Colonic mucosa (tissue), 4 donors: Measurements from ENCODE around the gene EPHA8. TPM values are rescaled to one million over a fixed set of nuclear protein-coding genes. Genes with fewer than 3 reads are reported as not detected.

Source experiments
- DNase-seq: peaks from one replicate; pipeline ENCODE4 v3.0.0-alpha.2; 2020
- H3K27ac ChIP-seq: fragments of 200-600 bp; one replicate; pipeline ENCODE4 v1.8.0; 2021
- H3K27me3 ChIP-seq: fragments of 200-600 bp; one replicate; pipeline ENCODE4 v1.8.0; 2021
- H3K36me3 ChIP-seq: fragments of 200-600 bp; one replicate; pipeline ENCODE4 v1.8.0; 2021
- H3K4me1 ChIP-seq: fragments of 200-600 bp; one replicate; pipeline ENCODE4 v1.8.0; 2021; ENCODE audit warnings: mild to moderate bottlenecking
- H3K4me3 ChIP-seq: fragments of 200-600 bp; one replicate; pipeline ENCODE4 v1.8.0; 2021
- H3K9ac ChIP-seq, 2 donors: one replicate each; pipeline ENCODE4 v1.7.0; 2013; ENCODE audit warnings: control low read depth in 2 of 2, low read depth in 2 of 2, low read length in 2 of 2
- H3K9me3 ChIP-seq: fragments of 200-600 bp; one replicate; pipeline ENCODE4 v1.8.0; 2021
- intact Hi-C: fragments of 100-400 bp; cut with DNase I; formaldehyde crosslinking; loops from one replicate; pipeline ENCODE4 v1.14.1; 2022
- total RNA-seq, 2 donors: library from RNA; stranded (reverse); fragmentation: NEBNext Ultra II Directional in 1 of 2; extraction: Animal tissue kit (Norgen Biotek cat#: 25700) in 1 of 2; gene quantifications; one replicate each; pipeline ENCODE4 v1.2.1, GENCODE V29; 2021
- TF ChIP-seq, protein P1 (sequence below): fragments of 200-600 bp; IDR thresholded peaks from one replicate; pipeline ENCODE4 v1.8.0; 2022; ENCODE audit warnings: antibody characterized with exemption, mild to moderate bottlenecking
- donor health status: healthy.
- donor health status: DM: no; HTN: no; CAD: no.
- donor health status: DM: no; HTN: no; CAD: no.

Gene EPHA8
- total RNA-seq, 2 donors from 2014 or later = not detected

DNA sequence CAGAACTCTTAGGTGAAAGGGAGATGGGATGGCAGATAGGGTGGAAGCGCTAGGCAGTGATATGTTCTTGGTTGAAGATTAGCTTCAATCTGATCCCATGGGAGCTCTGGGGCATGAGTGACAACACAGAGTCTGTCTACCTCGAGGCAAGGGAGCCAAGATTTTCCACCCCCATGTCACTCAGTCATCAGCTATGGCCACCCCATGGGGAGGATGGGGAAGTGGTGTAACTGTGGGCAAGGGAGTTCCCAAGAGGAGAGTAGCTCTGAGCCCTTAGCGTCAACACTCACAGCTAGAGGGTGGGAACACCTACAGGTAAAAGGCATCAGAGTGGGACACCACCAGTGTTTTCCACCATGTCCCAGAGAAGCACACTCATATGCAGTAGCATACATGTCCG, 42.9 kb downstream of the EPHA8 start:
- no peaks in the 10 kb centered on the region for H3K27me3 ChIP-seq
- no peaks in the 10 kb centered on the region for H3K4me1 ChIP-seq
- no peak overlapping the region for H3K4me3 ChIP-seq
- no peaks in the 10 kb centered on the region for H3K9me3 ChIP-seq
- H3K36me3 ChIP-seq = no peaks in the 10 kb centered on the region
- TF ChIP-seq, protein P1, sequence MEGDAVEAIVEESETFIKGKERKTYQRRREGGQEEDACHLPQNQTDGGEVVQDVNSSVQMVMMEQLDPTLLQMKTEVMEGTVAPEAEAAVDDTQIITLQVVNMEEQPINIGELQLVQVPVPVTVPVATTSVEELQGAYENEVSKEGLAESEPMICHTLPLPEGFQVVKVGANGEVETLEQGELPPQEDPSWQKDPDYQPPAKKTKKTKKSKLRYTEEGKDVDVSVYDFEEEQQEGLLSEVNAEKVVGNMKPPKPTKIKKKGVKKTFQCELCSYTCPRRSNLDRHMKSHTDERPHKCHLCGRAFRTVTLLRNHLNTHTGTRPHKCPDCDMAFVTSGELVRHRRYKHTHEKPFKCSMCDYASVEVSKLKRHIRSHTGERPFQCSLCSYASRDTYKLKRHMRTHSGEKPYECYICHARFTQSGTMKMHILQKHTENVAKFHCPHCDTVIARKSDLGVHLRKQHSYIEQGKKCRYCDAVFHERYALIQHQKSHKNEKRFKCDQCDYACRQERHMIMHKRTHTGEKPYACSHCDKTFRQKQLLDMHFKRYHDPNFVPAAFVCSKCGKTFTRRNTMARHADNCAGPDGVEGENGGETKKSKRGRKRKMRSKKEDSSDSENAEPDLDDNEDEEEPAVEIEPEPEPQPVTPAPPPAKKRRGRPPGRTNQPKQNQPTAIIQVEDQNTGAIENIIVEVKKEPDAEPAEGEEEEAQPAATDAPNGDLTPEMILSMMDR = no peak
- H3K27ac ChIP-seq = no peak overlapping the region
- no peak for DNase-seq
- intact Hi-C loops = no loop called here
- H3K9ac ChIP-seq = no peak overlapping the region

DNA sequence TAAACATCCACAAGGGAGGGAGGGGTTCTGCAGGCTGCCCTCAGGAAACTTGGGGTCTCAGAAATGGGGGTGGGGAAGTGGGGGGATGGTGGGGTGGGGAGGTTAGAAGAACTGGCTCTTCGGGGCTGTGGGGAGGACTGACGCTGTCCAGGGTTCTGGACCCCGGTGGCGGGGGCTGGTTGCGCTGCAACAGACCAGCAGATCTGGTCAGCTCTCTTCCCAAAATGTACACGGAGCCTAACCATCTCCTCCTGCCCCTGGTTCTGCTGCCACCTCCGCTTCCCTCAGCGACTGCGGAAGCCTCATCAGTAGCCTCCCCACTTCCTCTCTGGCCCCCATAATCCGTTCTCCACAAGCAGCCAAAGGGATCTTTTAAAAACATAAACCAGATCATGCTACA, 43.9 kb downstream of the EPHA8 start:
- Histone ChIP-seq H3K4me3 (no peak overlapping the region), H3K27ac (no peak overlapping the region), H3K4me1 (no peaks in the 10 kb centered on the region), H3K27me3 (no peaks in the 10 kb centered on the region), H3K36me3 (no peaks in the 10 kb centered on the region), H3K9ac (no peak overlapping the region), H3K9me3 (no peaks in the 10 kb centered on the region)
- no peak for DNase-seq
- TF ChIP-seq, protein P1 = no peak
- intact Hi-C loops = no loop called here

DNA sequence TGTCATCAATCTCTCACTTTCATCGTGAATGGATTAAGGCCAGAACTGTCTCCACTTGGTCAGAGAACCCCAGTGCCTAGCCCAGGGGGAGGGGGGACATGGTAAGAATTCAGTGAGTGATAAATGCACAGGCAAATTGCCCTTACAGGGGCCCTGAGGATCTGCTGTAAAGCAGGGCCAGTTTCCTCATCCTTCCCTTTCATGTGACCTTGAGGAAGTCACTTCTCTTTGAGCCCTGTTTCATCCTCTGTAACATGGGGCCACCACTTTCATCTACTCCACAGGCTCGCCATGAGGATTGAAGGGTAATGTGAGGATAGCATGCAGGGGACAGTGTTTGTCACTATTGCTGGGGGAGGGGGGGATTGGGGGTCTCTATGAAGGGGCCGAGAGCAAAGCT, 45.1 kb downstream of the EPHA8 start:
- H3K36me3 ChIP-seq = no peaks in the 10 kb centered on the region
- TF ChIP-seq, protein P1 = no peak
- no peak for DNase-seq
- intact Hi-C loops = no loop called here
- no peak overlapping the region for H3K9ac ChIP-seq
- H3K9me3 ChIP-seq = no peaks in the 10 kb centered on the region
- H3K4me1 ChIP-seq = no peaks in the 10 kb centered on the region
- H3K27me3 ChIP-seq = no peaks in the 10 kb centered on the region
- no peak overlapping the region for H3K4me3 ChIP-seq
- no peak overlapping the region for H3K27ac ChIP-seq

DNA sequence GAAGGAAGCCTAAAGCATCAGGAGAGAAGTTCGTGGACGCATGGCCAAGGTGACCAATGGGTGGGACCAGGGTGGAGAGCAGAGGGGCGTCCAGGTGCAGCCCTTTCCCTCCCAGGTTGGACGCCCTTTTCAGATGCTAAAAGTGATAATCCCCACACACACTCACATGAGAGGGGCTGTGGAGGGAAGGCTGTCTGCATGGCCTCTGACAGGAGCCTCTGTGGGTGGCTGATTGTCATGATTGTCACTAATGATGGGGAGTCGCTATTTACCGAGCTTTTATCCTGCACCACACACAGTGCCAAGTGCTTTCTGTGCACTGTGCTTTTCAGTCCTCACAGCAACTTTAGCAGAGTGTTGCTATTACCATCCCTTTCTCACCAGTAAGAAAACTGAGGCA, 46.0 kb downstream of the EPHA8 start:
- Histone ChIP-seq H3K9ac (no peak overlapping the region), H3K4me3 (no peak overlapping the region), H3K27me3 (peaks cover 4% of the 10 kb centered on the region), H3K36me3 (no peaks in the 10 kb centered on the region), H3K27ac (no peak overlapping the region), H3K9me3 (no peaks in the 10 kb centered on the region), H3K4me1 (no peaks in the 10 kb centered on the region)
- intact Hi-C loops = no loop called here
- no peak for DNase-seq
- TF ChIP-seq, protein P1 = no peak

DNA sequence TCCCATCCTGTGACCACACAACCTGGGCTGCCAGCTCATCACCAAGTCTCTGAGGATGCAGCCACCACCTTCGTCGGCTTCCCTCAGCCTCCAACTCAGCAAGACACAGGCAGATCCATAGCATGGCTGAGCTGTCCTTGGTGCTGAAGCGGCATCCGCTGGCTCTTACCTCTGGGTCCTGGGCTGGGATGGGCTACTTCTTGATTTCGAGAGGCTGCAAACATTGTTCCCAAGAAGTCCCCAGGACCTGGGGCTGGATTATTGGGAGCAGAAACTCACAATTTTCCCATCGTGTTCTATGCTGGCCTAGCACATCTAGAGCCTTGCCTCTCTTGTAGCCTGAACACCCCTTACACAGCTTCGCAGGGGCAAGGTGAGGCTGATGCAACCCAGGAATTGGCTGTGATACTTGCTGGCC, 48.2 kb downstream of the EPHA8 start:
- Histone ChIP-seq H3K36me3 (no peaks in the 10 kb centered on the region), H3K9ac (no peak overlapping the region), H3K4me1 (no peaks in the 10 kb centered on the region), H3K27ac (no peak overlapping the region), H3K4me3 (no peak overlapping the region), H3K9me3 (no peaks in the 10 kb centered on the region), H3K27me3 (peaks cover 7% of the 10 kb centered on the region)
- peak; percentile 33 for DNase-seq
- intact Hi-C loops = no loop called here
- TF ChIP-seq, protein P1 = no peak
